GM19324 (cell line): ENCODE results near the gene AKR7A3.
"Not testable (repeated sequence)": the region's sequence is repeated elsewhere in the genome, so short reads cannot be mapped to it uniquely, and the experiment has no call there.

ENCODE experiments used
- ATAC-seq: cut with Tn5 transposase; IDR thresholded peaks from one replicate; pipeline ENCODE4 v1.9.1; 2021; ENCODE audit warnings: mild to moderate bottlenecking, moderate library complexity; ENCODE audit not compliant: unreplicated experiment, low FRiP score

The AKR7A3 gene

DNA sequence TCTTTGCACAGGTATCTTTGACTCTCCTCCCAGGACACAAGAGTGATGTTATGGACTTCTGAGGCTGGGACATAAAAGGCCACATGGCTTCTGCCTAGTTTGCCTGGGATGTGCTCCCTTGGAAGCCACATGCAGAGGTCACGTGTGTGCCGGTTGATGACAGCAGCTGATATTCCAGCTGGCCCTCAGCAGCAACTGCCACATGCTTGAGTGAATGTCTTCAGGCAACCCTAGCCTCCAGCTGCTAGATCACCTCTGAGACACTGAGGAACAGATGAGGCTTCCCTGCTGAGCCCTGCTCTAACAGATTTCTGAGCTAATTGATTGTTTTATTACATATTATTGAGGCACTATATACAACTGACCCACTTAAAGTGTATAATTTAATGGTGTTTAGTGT lies 11.6 kb upstream of the AKR7A3 start:
- no peak for ATAC-seq

GRCh38 chr1:19294638-19295037 lies 6.1 kb upstream of the AKR7A3 start:
- no peak for ATAC-seq

DNA sequence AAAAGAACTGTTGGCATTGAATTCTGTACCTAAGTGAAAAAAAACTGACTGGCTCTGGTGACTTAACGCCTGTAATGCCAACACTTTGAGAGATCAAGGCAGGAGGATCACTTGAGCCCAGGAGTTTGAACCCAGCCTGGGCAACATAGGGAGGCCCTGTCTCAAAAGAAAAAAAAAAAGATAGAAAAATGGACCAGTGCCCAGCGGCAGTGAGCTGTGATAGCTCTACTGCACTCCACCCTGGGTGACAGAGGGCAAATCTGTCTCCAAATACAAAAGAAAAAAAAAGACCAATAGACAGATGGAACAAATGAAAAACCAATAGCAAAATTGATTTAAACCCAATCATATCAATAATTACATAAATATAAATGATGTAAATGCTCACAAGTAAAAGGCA lies 674 bp upstream of the AKR7A3 start:
- ATAC-seq, result no peak

DNA sequence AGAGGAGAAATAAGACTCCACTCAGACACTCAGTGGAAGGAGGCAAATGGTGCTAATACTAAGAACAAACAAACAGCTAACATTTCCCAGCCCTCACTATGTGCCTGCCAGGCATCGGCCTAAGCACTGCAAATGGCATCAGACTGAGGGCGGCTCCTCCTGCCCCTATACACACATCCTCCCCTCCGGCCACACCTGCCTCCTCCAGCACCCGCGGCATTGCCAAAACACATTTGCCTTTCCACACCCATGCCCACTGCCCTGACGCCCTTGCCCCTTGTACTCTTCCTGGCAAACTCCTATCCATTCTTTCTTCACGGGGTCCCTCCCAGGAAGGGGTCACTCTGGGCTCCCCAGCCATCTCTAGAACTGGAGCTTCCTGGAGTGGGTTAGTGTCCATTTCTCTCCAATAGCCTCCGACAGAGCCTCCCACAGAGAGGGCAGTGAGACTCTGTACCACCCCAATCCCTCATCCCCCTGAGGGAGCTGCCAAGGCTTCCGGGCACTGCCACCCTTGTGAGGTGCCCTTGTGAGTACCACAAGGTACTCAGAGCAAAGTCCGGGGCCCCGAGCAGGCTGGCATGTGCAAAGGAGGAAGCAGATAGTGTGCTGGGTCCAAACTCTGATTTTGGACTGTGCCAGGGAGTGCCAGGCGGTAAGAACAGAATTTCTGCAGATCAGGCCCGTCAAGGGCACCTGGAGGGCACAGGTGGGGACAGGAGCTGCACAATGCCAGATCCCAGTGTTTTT lies 959 bp downstream of the AKR7A3 start:
- ATAC-seq, result no peak

DNA sequence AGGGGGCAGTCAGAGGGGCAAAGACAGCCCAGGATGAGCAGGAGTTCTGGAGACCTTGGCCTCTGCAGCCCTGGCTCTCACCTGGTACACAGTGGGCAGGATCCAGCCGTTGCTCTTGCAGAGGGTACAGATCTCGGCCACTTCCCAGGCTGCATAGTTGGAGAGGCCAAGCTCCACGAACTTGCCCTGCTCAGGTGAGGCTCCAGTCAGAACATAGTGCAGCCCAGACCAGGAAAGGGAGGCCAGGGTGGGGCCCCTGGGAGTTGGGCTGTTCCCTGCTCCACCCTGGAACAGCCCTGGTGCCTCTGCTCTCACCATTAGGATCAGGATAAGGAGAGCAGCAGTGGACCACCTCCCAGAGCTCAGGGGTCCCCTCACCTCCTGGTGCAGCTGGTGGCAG lies 2.8 kb downstream of the AKR7A3 start:
- not testable (repeated sequence) for ATAC-seq

DNA sequence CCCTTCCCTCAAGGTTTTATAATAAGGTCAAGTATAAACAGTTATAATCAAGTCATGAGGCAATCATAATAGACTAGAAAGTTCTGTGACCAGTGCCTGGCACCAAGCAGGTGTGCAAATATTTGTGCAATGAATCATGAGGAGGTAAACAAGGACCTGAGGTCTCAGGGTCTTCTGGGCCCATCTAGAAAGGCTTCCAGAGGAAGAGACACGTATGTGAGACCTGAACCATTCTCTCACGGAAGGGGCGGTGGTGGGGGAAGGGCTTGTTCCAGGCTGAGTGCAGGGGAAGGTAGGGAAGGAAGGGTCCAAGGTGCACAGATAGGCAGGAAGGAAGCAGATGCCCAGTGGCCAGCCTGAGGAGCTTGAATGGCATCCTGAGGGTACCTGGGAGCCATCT lies 3.2 kb downstream of the AKR7A3 start:
- ATAC-seq, result not testable (repeated sequence)

GRCh38 chr1:19284881-19285280 lies 3.7 kb downstream of the AKR7A3 start:
- no peak for ATAC-seq

- no peak for ATAC-seq
Measured at GRCh38 chr1:19283891-19284290, 4.7 kb downstream of the AKR7A3 start.

DNA sequence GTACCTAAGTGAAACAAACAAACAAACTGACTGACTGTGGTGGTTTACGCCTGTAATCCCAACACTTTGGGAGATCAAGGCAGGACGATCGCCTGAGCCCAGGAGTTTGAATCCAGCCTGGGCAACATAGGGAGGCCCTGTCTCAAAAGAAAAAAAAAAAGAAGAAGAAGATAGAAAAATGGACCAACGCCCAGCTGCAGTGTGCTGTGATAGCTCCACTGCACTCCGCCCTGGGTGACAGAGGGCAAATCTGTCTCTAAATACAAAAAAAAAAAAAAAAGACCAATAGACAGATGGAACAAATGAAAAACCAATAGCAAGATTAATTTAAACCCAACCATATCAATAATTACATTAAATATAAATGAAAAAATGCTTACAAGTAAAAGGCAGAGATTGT lies 13.9 kb downstream of the AKR7A3 start:
- no peak for ATAC-seq

GRCh38 chr1:19273844-19274531 lies 14.6 kb downstream of the AKR7A3 start:
- not testable (repeated sequence) for ATAC-seq

- no peak for ATAC-seq
Measured at GRCh38 chr1:19273106-19273843, 15.3 kb downstream of the AKR7A3 start.

- no peak for ATAC-seq
Measured at GRCh38 chr1:19272064-19272463, 16.5 kb downstream of the AKR7A3 start.

- not testable (repeated sequence) for ATAC-seq
Measured at GRCh38 chr1:19270343-19270730, 18.2 kb downstream of the AKR7A3 start.

- not testable (repeated sequence) for ATAC-seq
Measured at GRCh38 chr1:19269427-19270342, 18.9 kb downstream of the AKR7A3 start.

GRCh38 chr1:19268445-19268844 lies 20.1 kb downstream of the AKR7A3 start:
- ATAC-seq, result no peak

DNA sequence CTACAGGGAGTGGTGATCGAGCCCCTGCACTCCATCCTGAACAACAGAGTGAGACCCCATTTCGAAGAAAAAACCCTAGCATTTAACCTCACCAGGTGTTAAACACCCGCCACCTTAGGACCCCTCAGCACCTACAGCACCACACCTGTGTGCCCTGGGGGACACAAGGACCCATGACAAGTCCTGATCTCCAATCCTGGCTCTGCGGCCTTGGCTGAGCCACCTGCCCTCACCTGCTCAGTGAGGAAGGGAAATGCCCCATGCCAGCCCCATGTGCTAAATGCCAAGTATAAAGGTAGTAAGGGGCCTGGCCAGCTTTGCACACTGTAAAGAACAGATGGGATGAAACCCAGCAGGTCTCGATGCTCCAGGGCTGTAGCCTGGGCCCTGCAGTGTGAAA lies 25.8 kb downstream of the AKR7A3 start:
- no peak for ATAC-seq

GRCh38 chr1:19262047-19262446 lies 26.5 kb downstream of the AKR7A3 start:
- no peak for ATAC-seq

DNA sequence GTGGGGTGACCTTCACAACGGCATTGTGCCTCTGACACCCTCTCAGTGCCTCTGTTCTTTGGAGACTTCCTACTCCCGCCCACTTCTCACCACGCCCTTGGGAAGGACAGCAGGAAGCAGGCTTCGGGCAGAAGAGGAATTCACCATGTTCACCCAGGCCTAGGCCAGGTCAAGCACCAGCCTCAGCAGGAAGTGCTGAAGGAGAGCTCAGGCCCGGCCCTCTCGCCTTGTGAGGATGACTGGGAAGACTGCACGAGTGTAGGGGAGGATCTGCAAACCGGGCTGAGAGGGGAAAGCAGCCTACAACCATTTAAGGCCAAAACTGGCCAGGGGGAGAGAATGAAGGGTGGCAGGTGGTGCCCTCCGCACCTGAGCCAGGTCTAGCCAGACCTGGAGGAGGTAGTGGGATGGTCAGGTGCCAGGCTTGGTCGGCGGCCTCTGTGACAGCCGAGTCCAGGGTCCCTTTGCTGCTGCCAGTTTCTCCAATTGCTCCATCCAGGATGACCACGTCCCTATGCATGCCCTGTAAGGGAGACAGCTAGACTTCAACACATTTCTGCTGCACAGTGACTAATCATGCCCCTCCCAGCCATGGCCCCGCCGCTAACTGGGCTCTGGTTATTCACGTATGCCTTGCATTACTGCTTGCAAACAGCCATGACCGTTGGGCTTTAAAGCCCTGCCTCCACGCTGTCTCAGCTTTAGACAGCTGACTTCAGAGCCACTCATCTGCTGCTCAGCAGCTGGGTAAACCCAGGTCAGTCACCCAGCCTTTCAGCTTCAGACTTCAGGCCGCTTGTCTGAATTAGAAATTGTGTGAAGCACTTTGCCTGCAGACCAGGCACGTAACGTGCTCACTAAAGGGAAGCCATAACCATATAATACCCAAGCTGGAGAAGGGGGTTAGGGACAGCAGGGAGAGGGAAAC lies 28.1 kb downstream of the AKR7A3 start:
- no peak for ATAC-seq

- no peak for ATAC-seq
Measured at GRCh38 chr1:19258353-19258752, 30.2 kb downstream of the AKR7A3 start.
